OCI-LY7 (cell line): ENCODE measurements around the gene HEATR5A.

Experiments used
- CTCF ChIP-seq: fragments of 200-600 bp; sonication (generic); conservative IDR thresholded peaks from 2 replicates; pipeline ENCODE4 v1.5.1; 2014; ENCODE audit warnings: mild to moderate bottlenecking, antibody characterized with exemption, low read length, moderate library complexity, mixed read lengths
- EZH2phosphoT487 ChIP-seq: fragments of 200-600 bp; sonication (generic); IDR thresholded peaks from 2 replicates; pipeline ENCODE4 v1.6.1; 2018; ENCODE audit warnings: low read depth, borderline replicate concordance, mild to moderate bottlenecking, mixed run types, antibody characterized with exemption, low read length, moderate library complexity, mixed read lengths

- TF ChIP-seq EZH2phosphoT487 (no peak), CTCF (no peak)
Measured at GRCh38 chr14:31401369-31401932, 18.9 kb downstream of the HEATR5A start.
